Tibial artery (tissue), 4 donors: ENCODE results near the gene KCNQ4.

Experiments used
- DNase-seq, 2 donors: peaks; one replicate each; pipeline ENCODE4 v3.0.0-alpha.2; 2019
- H3K27ac ChIP-seq, 2 donors: fragments of 200-600 bp; sonication (generic) in 1 of 2; 1 replicate in 1 of 2; 2 replicates in 1 of 2; pipeline ENCODE4 v1.5.1; 2018 to 2019; ENCODE audit warnings: mild to moderate bottlenecking in 1 of 2
- H3K27me3 ChIP-seq, 2 donors: fragments of 200-600 bp; sonication (generic) in 1 of 2; one replicate each; pipeline versions ENCODE4 v1.5.1 to v1.6.0; 2016 to 2019
- H3K36me3 ChIP-seq, 3 donors: fragments of 200-600 bp; sonication (generic) in 2 of 3; one replicate each; pipeline ENCODE4 v1.5.1; 2016 to 2019; ENCODE audit warnings: mild to moderate bottlenecking in 2 of 3
- H3K4me1 ChIP-seq, 4 donors: fragments of 200-600 bp; sonication (generic) in 2 of 4; 1 replicate in 3 of 4; 2 replicates in 1 of 4; pipeline ENCODE4 v1.5.1; 2016 to 2019
- H3K4me3 ChIP-seq, 2 donors: fragments of 200-600 bp; sonication (generic) in 1 of 2; 1 replicate in 1 of 2; 2 replicates in 1 of 2; pipeline ENCODE4 v1.5.1; 2018 to 2019; ENCODE audit warnings: mild to moderate bottlenecking in 2 of 2
- H3K9me3 ChIP-seq, 3 donors: fragments of 200-600 bp; sonication (generic) in 1 of 3; one replicate each; pipeline ENCODE4 v1.5.1; 2016 to 2019
- CTCF ChIP-seq, 2 experiments: fragments of 200-600 bp in 1 of 2; fragments of 450-650 bp in 1 of 2; IDR thresholded peaks; one replicate each; pipeline ENCODE4 v1.5.1; 2017 to 2019; ENCODE audit warnings: antibody characterized with exemption in 2 of 2, mild to moderate bottlenecking in 1 of 2, moderate library complexity in 1 of 2
- intact Hi-C: fragments of 100-400 bp; cut with DNase I; formaldehyde crosslinking; loops from one replicate; pipeline ENCODE4 v1.15.0; 2023; ENCODE audit warnings: low total_unique reads

KCNQ4 gene

GRCh38 chr1:40789342-40789598, 5.7 kb downstream of the KCNQ4 start:
- H3K4me1 ChIP-seq = peaks cover 0 to 67% (median 38%) of the 10 kb centered on the region in 4 donors

GRCh38 chr1:40789661-40790430, 6.3 kb downstream of the KCNQ4 start:
- intact Hi-C loops = loop anchor here (10.0 kb wide), 1 partner anchor 875 kb away; no protein-coding TSS in a partner anchor
- Histone ChIP-seq H3K4me1 (peaks cover 0 to 67% (median 36%) of the 10 kb centered on the region in 4 donors), H3K36me3 (no peaks in the 10 kb centered on the region)

More at GRCh38 chr1:40789342-40789598, 5.7 kb downstream of the KCNQ4 start:
- Histone ChIP-seq H3K27ac (peak overlapping the region; percentile 52 to 54), H3K27me3 (no peaks in the 10 kb centered on the region), H3K9me3 (no peaks in the 10 kb centered on the region), H3K4me3 (no peak overlapping the region), H3K36me3 (no peaks in the 10 kb centered on the region)
- no peak for DNase-seq
- intact Hi-C loops = no loop called here
- TF ChIP-seq CTCF (IDR thresholded peaks at IDR 0.05) = no peak

GRCh38 chr1:40792036-40792435, 8.4 kb downstream of the KCNQ4 start:
- Histone ChIP-seq H3K27ac (peak overlapping the region in 1 of 2 donors; percentile 28), H3K27me3 (no peaks in the 10 kb centered on the region), H3K9me3 (no peaks in the 10 kb centered on the region), H3K36me3 (no peaks in the 10 kb centered on the region), H3K4me3 (no peak overlapping the region), H3K4me1 (peaks cover 0 to 66% (median 38%) of the 10 kb centered on the region in 4 donors)
- TF ChIP-seq CTCF (IDR thresholded peaks at IDR 0.05) = no peak
- DNase-seq = no peak
- intact Hi-C loops = loop anchor here (10.0 kb wide), 1 partner anchor 873 kb away; no protein-coding TSS in a partner anchor

More at GRCh38 chr1:40789661-40790430, 6.3 kb downstream of the KCNQ4 start:
- H3K27ac ChIP-seq = peak overlapping the region; percentile 52 to 54
- TF ChIP-seq CTCF (IDR thresholded peaks at IDR 0.05) = no peak
- DNase-seq = no peak
- H3K9me3 ChIP-seq = no peaks in the 10 kb centered on the region
- H3K27me3 ChIP-seq = no peaks in the 10 kb centered on the region
- no peak overlapping the region for H3K4me3 ChIP-seq

GRCh38 chr1:40793617-40794016, 10.0 kb downstream of the KCNQ4 start:
- Histone ChIP-seq H3K36me3 (no peaks in the 10 kb centered on the region), H3K9me3 (no peaks in the 10 kb centered on the region), H3K27me3 (no peaks in the 10 kb centered on the region), H3K27ac (no peak overlapping the region), H3K4me1 (peaks cover 0 to 74% (median 49%) of the 10 kb centered on the region in 4 donors), H3K4me3 (no peak overlapping the region)
- intact Hi-C loops = loop anchor here (10.0 kb wide), 1 partner anchor 871 kb away; no protein-coding TSS in a partner anchor
- no peak for DNase-seq
- no peak for TF ChIP-seq CTCF (IDR thresholded peaks at IDR 0.05)

- intact Hi-C loops = loop anchor here (10.0 kb wide), 1 partner anchor 871 kb away; no protein-coding TSS in a partner anchor
- no peak for TF ChIP-seq CTCF (IDR thresholded peaks at IDR 0.05)
- no peak for DNase-seq
- H3K9me3 ChIP-seq = no peaks in the 10 kb centered on the region
- peaks cover 0 to 74% (median 53%) of the 10 kb centered on the region in 4 donors for H3K4me1 ChIP-seq
- no peak overlapping the region for H3K27ac ChIP-seq
- H3K36me3 ChIP-seq = no peaks in the 10 kb centered on the region
- no peak overlapping the region for H3K4me3 ChIP-seq
- H3K27me3 ChIP-seq = no peaks in the 10 kb centered on the region
These were observed 10.5 kb downstream of the KCNQ4 start for GRCh38 chr1:40794048-40794447.
